ENCODE measurements around the gene DCUN1D3.
A peak's percentile ranks its signal among the peaks of the same experiment; 100 is the strongest.

The DCUN1D3 gene

DNA sequence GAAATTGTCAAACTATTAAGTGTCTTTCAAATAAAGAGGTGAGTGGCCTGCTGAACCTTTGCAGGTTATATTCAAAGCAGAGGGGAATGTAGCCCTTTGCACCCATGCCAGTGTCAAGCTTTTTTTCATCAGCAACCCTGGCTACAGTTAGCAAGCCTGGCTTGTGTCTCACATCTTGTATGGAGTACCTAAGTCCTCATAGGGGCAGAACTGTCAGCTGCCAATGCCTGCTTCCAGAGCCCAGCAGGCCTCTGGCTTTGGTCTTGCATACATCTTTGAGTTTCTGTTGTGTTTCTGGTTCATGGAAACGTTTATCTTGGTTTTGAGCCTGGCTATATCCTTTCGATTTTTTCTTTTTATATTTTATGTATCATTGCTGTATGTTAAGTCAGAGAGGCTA lies 67.1 kb downstream of the DCUN1D3 start:
- FAIRE-seq = no peak
- no peak for DNase-seq (ENCODE audit: insufficient read length)
- TF ChIP-seq POLR2A (IDR thresholded peaks at IDR 0.05; ENCODE audit: low read depth, low read length) = no peak
- TF ChIP-seq TAF1 (IDR thresholded peaks at IDR 0.05; ENCODE audit: borderline replicate concordance, low read depth, low read length) = no peak
- no peak for TF ChIP-seq POLR2AphosphoS5 (IDR thresholded peaks at IDR 0.05; ENCODE audit: low read depth, low read length)

DNA sequence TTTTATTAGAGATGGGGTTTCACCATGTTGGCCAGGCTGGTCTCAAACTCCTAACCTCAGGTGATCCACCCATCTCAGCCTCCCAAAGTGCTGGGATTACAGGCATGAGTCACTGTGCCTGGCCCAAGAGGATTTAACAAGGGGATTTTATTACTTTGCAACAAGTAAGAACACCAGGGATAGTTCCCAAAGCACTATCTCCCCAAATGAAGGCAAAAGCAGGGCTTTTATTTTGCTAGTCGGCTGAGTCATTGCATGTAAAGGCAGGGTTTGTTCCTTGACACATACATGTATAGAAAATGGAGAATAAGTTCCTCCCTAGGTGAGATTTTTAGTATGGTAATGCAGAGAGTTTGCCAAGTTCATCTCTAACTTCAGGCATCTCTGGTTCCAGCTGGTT lies 69.8 kb downstream of the DCUN1D3 start:
- no peak for TF ChIP-seq POLR2AphosphoS5 (IDR thresholded peaks at IDR 0.05; ENCODE audit: low read depth, low read length)
- TF ChIP-seq POLR2A (IDR thresholded peaks at IDR 0.05; ENCODE audit: low read depth, low read length) = no peak
- TF ChIP-seq TAF1 (IDR thresholded peaks at IDR 0.05; ENCODE audit: borderline replicate concordance, low read depth, low read length) = no peak
- DNase-seq (ENCODE audit: insufficient read length) (no peak), FAIRE-seq (no peak)

DNA sequence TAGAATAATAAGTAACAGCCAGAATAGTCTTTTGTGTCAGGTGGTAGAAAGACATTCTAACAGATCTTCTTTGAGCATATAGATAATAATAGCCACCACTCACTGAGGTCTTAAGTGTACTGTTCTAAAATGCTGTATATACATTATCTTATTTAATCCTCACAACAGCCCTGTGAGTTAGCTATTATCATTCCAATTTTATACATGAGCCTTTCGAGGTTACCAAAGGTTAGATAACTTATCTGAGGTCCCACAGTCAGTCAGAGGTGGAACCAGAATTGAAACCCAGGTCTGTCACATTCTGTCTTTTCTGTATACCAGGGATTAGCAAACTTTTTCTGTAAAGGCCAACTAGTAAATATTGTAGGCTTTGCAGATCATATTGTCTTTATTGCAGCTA lies 70.6 kb downstream of the DCUN1D3 start:
- no peak for FAIRE-seq
- TF ChIP-seq POLR2A (IDR thresholded peaks at IDR 0.05; ENCODE audit: low read depth, low read length) = no peak
- TF ChIP-seq POLR2AphosphoS5 (IDR thresholded peaks at IDR 0.05; ENCODE audit: low read depth, low read length) = no peak
- TF ChIP-seq TAF1 (IDR thresholded peaks at IDR 0.05; ENCODE audit: borderline replicate concordance, low read depth, low read length) = no peak
- no peak for DNase-seq (ENCODE audit: insufficient read length)

DNA sequence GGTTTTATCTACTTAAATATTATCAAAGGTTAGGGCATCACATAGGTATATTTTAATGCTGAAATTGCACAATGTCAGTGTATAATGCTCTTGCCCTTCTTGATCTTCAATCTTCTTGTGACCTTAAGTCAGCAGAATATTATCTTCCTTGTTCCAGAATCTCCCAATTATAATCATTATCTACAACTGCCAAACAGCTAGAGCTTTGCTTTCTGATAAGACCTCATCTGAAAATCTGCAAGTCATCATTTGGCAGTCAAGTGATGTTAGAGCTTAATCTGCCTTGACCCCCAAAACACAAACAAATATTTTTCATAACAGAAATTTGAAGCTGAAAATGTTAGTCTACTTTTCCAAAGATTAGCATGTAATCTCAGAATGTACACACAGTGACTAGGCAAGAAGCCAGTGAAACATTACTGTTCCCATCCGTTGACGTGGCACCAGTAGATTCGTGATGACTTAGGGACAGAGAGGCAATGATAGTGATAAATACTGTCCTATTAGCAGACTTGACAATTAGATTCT lies 74.1 kb downstream of the DCUN1D3 start:
- TF ChIP-seq TAF1 (IDR thresholded peaks at IDR 0.05; ENCODE audit: borderline replicate concordance, low read depth, low read length) (no peak), POLR2A (IDR thresholded peaks at IDR 0.05; ENCODE audit: low read depth, low read length) (no peak), POLR2AphosphoS5 (IDR thresholded peaks at IDR 0.05; ENCODE audit: low read depth, low read length) (no peak)
- DNase-seq (ENCODE audit: insufficient read length) (no peak), FAIRE-seq (no peak)

DNA sequence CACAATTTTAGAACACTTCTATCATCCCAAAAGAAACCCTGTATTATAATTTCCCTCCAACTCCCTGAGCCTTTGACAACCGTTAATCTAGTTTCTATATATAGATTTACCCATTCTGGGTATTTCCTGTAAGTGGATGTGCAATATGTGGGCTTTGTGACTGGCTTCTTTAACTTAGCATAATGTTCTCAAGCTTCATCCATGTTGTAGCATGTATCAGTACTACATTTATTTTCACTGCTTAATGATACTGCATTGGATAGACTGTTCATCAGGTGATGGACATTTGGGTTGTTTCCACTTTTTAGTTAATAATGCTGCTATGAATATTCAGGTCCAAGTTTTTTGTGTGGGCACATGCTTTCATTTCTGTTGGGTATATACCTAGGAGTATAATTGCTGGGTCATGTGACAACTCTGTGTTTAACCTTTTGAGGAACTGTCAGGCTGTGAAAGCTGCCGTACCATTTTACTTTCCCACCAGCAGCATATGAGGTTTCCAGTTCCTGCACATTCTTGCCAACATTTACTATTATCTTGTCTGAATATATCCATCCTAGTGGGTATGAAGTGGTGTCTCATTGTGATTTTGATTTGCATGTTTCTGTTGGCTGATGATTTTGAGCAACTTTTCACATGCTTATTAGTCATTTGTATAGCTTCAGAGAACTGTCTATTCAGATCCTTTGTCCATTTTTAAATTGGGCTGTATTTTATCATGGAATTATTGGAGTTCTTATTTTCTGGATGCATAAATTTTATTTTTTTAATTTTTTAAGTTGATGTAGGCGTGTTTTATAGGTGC lies 77.4 kb downstream of the DCUN1D3 start:
- FAIRE-seq (peak; percentile 36), DNase-seq (ENCODE audit: insufficient read length) (no peak)
- TF ChIP-seq TAF1 (IDR thresholded peaks at IDR 0.05; ENCODE audit: borderline replicate concordance, low read depth, low read length) (no peak), POLR2A (IDR thresholded peaks at IDR 0.05; ENCODE audit: low read depth, low read length) (no peak), POLR2AphosphoS5 (IDR thresholded peaks at IDR 0.05; ENCODE audit: low read depth, low read length) (no peak)

DNA sequence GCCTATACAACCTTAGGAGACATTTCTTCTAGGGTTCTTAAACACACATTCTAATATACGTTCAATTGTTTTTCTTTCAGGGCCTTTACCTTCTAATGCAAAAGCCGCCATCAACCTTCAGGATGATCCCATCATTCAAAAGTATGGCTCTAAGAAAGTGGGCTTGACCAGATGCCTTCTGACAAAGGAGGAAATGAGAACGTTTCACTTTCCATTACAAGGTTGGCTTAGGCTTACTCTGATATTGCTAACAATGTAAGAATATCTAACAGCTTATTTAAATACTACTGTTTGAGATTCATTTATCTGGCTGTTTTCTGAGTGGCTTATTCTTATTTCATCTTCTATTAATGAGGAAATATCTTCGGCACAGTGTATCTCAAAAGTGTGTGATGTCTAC lies 78.5 kb downstream of the DCUN1D3 start:
- no peak for DNase-seq (ENCODE audit: insufficient read length)
- no peak for FAIRE-seq
- TF ChIP-seq POLR2AphosphoS5 (IDR thresholded peaks at IDR 0.05; ENCODE audit: low read depth, low read length) (no peak), POLR2A (IDR thresholded peaks at IDR 0.05; ENCODE audit: low read depth, low read length) (no peak)

DNA sequence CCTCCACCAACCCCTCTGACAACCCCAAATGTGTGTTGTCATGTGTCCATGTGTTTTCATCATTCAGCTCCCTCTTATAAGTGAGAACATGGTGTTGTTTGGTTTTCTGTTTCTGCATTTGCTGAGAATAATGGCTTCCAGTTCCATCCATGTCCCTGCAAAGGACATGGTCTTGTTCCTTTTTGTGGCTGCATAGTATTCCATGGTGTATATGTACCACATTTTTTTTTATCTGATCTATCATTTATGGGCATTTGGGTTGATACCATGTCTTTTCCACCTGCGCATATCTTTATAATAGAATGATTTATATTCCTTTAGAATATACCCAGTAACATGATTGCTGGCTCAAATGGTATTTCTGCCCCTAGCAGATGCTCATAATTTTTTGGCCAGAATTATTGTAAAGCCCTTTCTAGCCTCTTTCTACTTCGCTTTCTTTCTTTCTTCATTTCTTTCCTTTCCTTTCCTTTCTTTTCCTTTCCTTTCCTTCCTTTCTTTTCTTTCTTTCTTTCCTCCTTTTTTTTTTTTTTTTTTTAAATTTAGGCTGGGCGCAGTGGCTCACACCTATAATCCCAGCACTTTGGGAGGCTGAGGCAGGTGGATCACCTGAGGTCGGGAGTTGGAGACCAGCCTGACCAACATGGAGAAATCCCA lies 81.1 kb downstream of the DCUN1D3 start:
- FAIRE-seq (no peak), DNase-seq (ENCODE audit: insufficient read length) (no peak)
- no peak for TF ChIP-seq POLR2AphosphoS5 (IDR thresholded peaks at IDR 0.05; ENCODE audit: low read depth, low read length)
- no peak for TF ChIP-seq POLR2A (IDR thresholded peaks at IDR 0.05; ENCODE audit: low read depth, low read length)
- no peak for TF ChIP-seq TAF1 (IDR thresholded peaks at IDR 0.05; ENCODE audit: borderline replicate concordance, low read depth, low read length)

DNA sequence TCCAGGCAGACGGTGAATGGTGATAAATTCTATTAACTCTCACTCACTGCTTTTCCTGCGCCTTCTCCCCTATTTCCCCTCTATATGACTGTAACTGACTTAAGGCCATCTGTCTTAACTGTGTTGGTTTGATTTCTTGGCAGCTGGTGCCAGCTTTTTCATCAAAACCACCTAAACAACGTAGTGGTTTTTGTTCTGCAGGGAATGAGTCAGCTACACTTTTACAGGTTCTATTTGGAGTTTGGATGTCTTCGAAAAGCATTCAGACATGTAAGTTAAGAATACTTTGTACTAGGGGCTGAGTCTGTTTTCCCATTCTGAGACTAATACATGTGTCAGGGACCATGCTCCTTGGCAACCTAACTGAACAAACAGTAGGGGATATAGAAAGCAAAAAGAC lies 85.4 kb downstream of the DCUN1D3 start:
- FAIRE-seq (no peak), DNase-seq (ENCODE audit: insufficient read length) (no peak)
- TF ChIP-seq POLR2A (IDR thresholded peaks at IDR 0.05; ENCODE audit: low read depth, low read length) (no peak), POLR2AphosphoS5 (IDR thresholded peaks at IDR 0.05; ENCODE audit: low read depth, low read length) (no peak)

DNA sequence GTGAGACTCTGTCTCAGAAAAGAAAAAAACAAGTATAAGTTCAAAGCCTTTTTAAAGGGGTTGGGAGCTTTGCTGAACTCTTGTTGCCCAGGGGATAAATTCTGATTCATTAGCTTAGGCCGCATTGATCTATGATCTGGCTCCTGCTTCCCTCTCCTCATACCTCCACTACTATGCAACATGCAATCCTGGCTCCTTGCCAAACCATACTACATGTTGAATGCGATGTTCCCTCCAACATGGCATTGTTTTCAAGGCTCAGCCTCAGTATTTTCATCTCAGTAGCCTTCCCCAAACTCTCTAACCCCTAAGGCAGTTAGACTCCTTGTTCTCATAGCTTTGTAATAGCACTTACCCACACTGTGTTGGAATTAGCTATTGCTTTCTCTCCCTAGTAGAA lies 87.6 kb downstream of the DCUN1D3 start:
- DNase-seq (ENCODE audit: insufficient read length) = no peak
- FAIRE-seq = no peak
- TF ChIP-seq TAF1 (IDR thresholded peaks at IDR 0.05; ENCODE audit: borderline replicate concordance, low read depth, low read length) = no peak
- TF ChIP-seq POLR2AphosphoS5 (IDR thresholded peaks at IDR 0.05; ENCODE audit: low read depth, low read length) = no peak
- no peak for TF ChIP-seq POLR2A (IDR thresholded peaks at IDR 0.05; ENCODE audit: low read depth, low read length)

DNA sequence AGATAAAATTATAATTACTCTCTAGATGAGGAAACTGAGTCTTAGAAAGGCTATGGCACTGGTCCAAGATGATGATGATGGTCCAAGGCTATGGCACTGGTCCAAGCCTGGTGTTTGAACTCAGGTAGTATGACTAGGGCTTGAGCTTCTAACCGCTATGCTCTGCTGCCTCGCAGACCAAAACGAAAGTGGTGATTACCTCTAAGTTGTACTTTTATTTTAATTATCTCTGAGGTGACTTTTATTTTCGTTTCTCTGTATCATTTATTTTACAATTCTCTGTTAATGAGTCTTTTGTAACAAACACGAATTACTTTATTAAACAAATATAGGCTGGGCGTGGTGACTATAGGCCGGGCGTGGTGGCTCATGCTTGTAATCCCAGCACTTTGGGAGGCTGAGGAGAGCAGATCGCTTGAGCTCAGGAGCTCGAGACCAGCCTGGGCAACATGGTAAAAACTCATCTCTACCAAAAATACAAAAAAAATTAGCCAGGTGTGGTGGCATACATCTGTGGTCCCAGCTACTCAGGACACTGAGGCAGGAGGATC lies 88.2 kb downstream of the DCUN1D3 start:
- no peak for DNase-seq (ENCODE audit: insufficient read length)
- TF ChIP-seq POLR2A (IDR thresholded peaks at IDR 0.05; ENCODE audit: low read depth, low read length) (no peak), TAF1 (IDR thresholded peaks at IDR 0.05; ENCODE audit: borderline replicate concordance, low read depth, low read length) (no peak), POLR2AphosphoS5 (IDR thresholded peaks at IDR 0.05; ENCODE audit: low read depth, low read length) (no peak)
- FAIRE-seq = no peak

DNA sequence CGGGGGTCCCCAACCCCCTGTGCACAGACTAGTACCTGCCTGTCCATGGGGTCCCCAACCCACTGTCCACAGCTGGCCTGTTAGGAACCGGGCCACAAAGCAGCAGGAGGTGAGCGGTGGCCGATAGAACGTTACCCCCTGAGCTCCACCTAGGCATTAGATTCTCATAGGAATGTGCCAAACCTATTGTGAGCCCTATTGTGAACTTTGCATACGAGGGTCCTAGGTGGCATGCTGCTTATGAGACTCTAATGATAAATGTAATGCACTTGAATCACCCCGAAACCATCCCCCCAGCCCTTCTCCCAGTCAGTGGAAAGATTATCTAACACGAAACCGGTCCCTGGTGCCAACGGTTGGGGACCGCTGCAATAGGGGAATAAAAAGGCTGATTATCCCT lies 92.3 kb downstream of the DCUN1D3 start:
- TF ChIP-seq POLR2A (IDR thresholded peaks at IDR 0.05; ENCODE audit: low read depth, low read length) (no peak), TAF1 (IDR thresholded peaks at IDR 0.05; ENCODE audit: borderline replicate concordance, low read depth, low read length) (no peak), POLR2AphosphoS5 (IDR thresholded peaks at IDR 0.05; ENCODE audit: low read depth, low read length) (no peak)
- no peak for DNase-seq (ENCODE audit: insufficient read length)
- no peak for FAIRE-seq

Data from GM12892 (cell line).